ENCODE measurements around the gene USP7. TPM values are rescaled to one million over a fixed set of nuclear protein-coding genes. Genes with fewer than 3 reads are reported as not detected.
"Not testable (repeated sequence)": the region's sequence is repeated elsewhere in the genome, so short reads cannot be mapped to it uniquely, and the experiment has no call there.

Gene USP7
- total RNA-seq, 2 donors from 2014 or later, result 154 to 171 TPM

DNA sequence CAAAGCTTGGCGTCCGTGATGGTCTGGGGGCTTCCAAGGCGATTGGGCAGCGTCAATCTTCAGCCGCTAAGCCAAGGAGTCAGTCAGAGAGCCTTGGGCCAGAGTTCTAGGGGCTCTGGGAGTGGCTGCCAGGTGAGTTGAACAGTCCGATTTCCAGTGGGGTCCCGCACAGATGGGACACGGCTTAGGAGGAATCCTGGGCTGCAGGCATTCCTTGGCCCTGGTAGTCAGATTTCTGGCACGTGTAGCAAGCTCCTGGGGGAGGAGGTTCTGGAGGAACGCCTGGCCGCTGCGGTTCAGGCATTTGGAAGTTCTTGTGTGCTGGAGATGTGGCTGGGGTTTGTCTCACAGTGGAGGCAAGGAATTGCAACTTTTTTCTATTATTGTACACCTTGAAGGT lies 120.4 kb downstream of the USP7 start:
- ATAC-seq; H3K36me3 Mint-ChIP-seq; H3K9me3 Mint-ChIP-seq; DNase-seq (ENCODE audit: low spot score in 2 of 2): not testable (repeated sequence)
- H3K27ac Mint-ChIP-seq, result peak overlapping the region in 1 of 2 donors; percentile 81

Other genes with a start within 250 kb of the USP7 start
- 10 to 100 TPM; 15.1 to 19.8 TPM for gene TMEM186, start 166.3 kb downstream of the USP7 start, total RNA-seq
- 10 to 100 TPM; 24.2 to 46.2 TPM for gene PMM2, start 166.1 kb downstream of the USP7 start, total RNA-seq
- gene CARHSP1, start 94.9 kb downstream of the USP7 start, total RNA-seq, result 100 to 1,000 TPM in 1 of 2 donors, 10 to 100 TPM in 1; 88.1 to 106 TPM
- gene LITAFD, start 81.6 kb downstream of the USP7 start, total RNA-seq, result not detected
- gene HAPSTR1, start 127.7 kb upstream of the USP7 start, total RNA-seq, result 10 to 100 TPM; 48.9 to 52.7 TPM

All from activated naive CD4-positive, alpha-beta T cell treated with anti-CD3 and anti-CD28 coated beads, Interleukin-2, amount 50 U/mL, for 72 hours (primary cell).